B cell (primary cell): ENCODE measurements around the gene LRBA. TPM values are rescaled to one million over a fixed set of nuclear protein-coding genes. Genes with fewer than 3 reads are reported as not detected.
"Not testable (repeated sequence)": the region's sequence is repeated elsewhere in the genome, so short reads cannot be mapped to it uniquely, and the experiment has no call there.

Experiments used
- ATAC-seq: fragments of 200-7000 bp; cut with Tn5 transposase; one replicate; pipeline ENCODE4 v1.10.0; 2021; ENCODE audit warnings: low read depth, mild to moderate bottlenecking, moderate number of reproducible peaks, moderate library complexity
- CTCF ChIA-PET: fragments of 350-600 bp; sonication (Branson Sonifier 250); formaldehyde crosslinking; loops from one replicate; lab custom pipeline; 2021; ENCODE audit warnings: antibody characterized with exemption, inconsistent platforms; lab: Charles Lee
- POLR2A ChIA-PET: fragments of 350-600 bp; sonication (Branson Sonifier 250); formaldehyde crosslinking; loops from one replicate; lab custom pipeline; 2021; ENCODE audit warnings: antibody characterized with exemption; lab: Charles Lee
- DNase-seq: peaks from one replicate; pipeline ENCODE4 v3.0.0; 2013
- H2AFZ ChIP-seq: 2 replicates; pipeline ENCODE4 v1.6.1; 2012; ENCODE audit warnings: mild to moderate bottlenecking, low read depth, low read length; ENCODE audit not compliant: insufficient read depth, poor library complexity, severe bottlenecking
- H3K27ac ChIP-seq, 2 donors: 1 replicate in 1 of 2; 2 replicates in 1 of 2; pipeline ENCODE4 v1.5.1; 2012 to 2013; ENCODE audit warnings: low read length in 2 of 2, mild to moderate bottlenecking in 2 of 2, moderate library complexity in 1 of 2
- H3K27me3 ChIP-seq, 4 experiments: fragments of 200-600 bp in 1 of 4; sonication (generic) in 1 of 4; replicated peaks in 1 of 4; 1 replicate in 2 of 4; 2 replicates in 2 of 4; pipeline versions ENCODE4 v1.6.1 to v1.7.0; 2013 to 2016; ENCODE audit warnings: low read length in 3 of 4, mild to moderate bottlenecking in 2 of 4, mixed read lengths in 1 of 4, moderate library complexity in 1 of 4; ENCODE audit not compliant: insufficient read depth in 4 of 4, control insufficient read depth in 3 of 4; ENCODE audit errors: control extremely low read depth in 1 of 4
- H3K36me3 ChIP-seq, 2 experiments: replicated peaks in 1 of 2; 1 replicate in 1 of 2; 2 replicates in 1 of 2; pipeline versions ENCODE4 v1.6.1 to v1.7.1; 2013; ENCODE audit warnings: low read length in 1 of 2; ENCODE audit not compliant: insufficient read depth in 2 of 2, control insufficient read depth in 1 of 2; ENCODE audit errors: control extremely low read depth in 1 of 2, extremely low read depth in 1 of 2
- H3K4me1 ChIP-seq, 2 donors: fragments of 200-600 bp in 1 of 2; sonication (generic) in 1 of 2; 1 replicate in 1 of 2; 2 replicates in 1 of 2; pipeline versions ENCODE4 v1.5.1 to v1.6.1; 2013 to 2017; ENCODE audit warnings: low read length in 2 of 2; ENCODE audit not compliant: control insufficient read depth in 2 of 2, insufficient read depth in 2 of 2
- H3K4me2 ChIP-seq: replicated peaks from 2 replicates; pipeline ENCODE3; 2012; ENCODE audit warnings: mild to moderate bottlenecking, low read depth, low read length; ENCODE audit not compliant: poor library complexity, severe bottlenecking
- H3K4me3 ChIP-seq, 5 experiments: fragments of 200-600 bp in 1 of 5; sonication (generic) in 1 of 5; 1 replicate in 3 of 5; 2 replicates in 2 of 5; pipeline versions ENCODE4 v1.5.1 to v1.7.0; 2011 to 2016; ENCODE audit warnings: low read length in 4 of 5, mild to moderate bottlenecking in 4 of 5, low read depth in 2 of 5, control low read depth in 1 of 5, moderate library complexity in 1 of 5; ENCODE audit not compliant: insufficient read depth in 1 of 5; ENCODE audit errors: control extremely low read depth in 1 of 5, extremely low read depth in 1 of 5
- H3K79me2 ChIP-seq: fragments of 200-600 bp; sonication (generic); one replicate; pipeline ENCODE4 v1.6.0; 2016; ENCODE audit warnings: low read length; ENCODE audit not compliant: control insufficient read depth, insufficient read depth
- H3K9ac ChIP-seq: fragments of 200-600 bp; sonication (generic); 2 replicates; pipeline ENCODE4 v1.6.1; 2017; ENCODE audit warnings: mild to moderate bottlenecking, low read length, moderate library complexity
- H3K9me3 ChIP-seq, 3 donors: one replicate each; pipeline versions ENCODE4 v1.6.1 to v1.7.1; 2013; ENCODE audit warnings: low read length in 2 of 3; ENCODE audit not compliant: control insufficient read depth in 2 of 3, insufficient read depth in 1 of 3; ENCODE audit errors: control extremely low read depth in 1 of 3
- H4K20me1 ChIP-seq: 2 replicates; pipeline ENCODE4 v1.6.0; 2012; ENCODE audit warnings: mild to moderate bottlenecking, low read length; ENCODE audit not compliant: insufficient read depth, control insufficient read depth, poor library complexity, severe bottlenecking
- H3K27ac Mint-ChIP-seq: one replicate; pipeline ENCODE4 v1.8.0; 2021; ENCODE audit warnings: mixed read lengths
- H3K27me3 Mint-ChIP-seq: one replicate; pipeline ENCODE4 v1.8.0; 2021; ENCODE audit warnings: mixed read lengths
- H3K4me1 Mint-ChIP-seq: one replicate; pipeline ENCODE4 v1.8.0; 2021; ENCODE audit warnings: mixed read lengths
- H3K4me3 Mint-ChIP-seq: one replicate; pipeline ENCODE4 v1.8.0; 2021; ENCODE audit warnings: mixed read lengths
- H3K9me3 Mint-ChIP-seq: one replicate; pipeline ENCODE4 v1.8.0; 2022; ENCODE audit warnings: mixed read lengths; ENCODE audit not compliant: insufficient read depth
- CTCF ChIP-seq: fragments of 200-600 bp; IDR thresholded peaks from one replicate; pipeline ENCODE4 v1.8.0; 2022; ENCODE audit warnings: antibody characterized with exemption, mild to moderate bottlenecking
- EZH2 ChIP-seq: IDR thresholded peaks from 2 replicates; pipeline ENCODE4 v1.6.1; 2012; ENCODE audit warnings: borderline replicate concordance, low read depth, mild to moderate bottlenecking, moderate library complexity, low read length; ENCODE audit not compliant: insufficient read depth, poor library complexity, severe bottlenecking
- WGBS: methylation state at CpG from one replicate; pipeline ENCODE4 v1.1.5; 2013; ENCODE audit warnings: missing lambda C conversion rate; ENCODE audit not compliant: insufficient coverage; 5-methylcytosine and 5-hydroxymethylcytosine counted together
- intact Hi-C: fragments of 100-400 bp; cut with micrococcal nuclease; formaldehyde crosslinking; loops from one replicate; pipeline ENCODE4 v1.10.0; 2022
- polyA plus RNA-seq: library from polyadenylated mRNA; depleted of rRNA; stranded (reverse); fragments of >200 nt; gene quantifications from 2 replicates; pipeline ENCODE4 v1.2.3, GENCODE V29; 2012
- total RNA-seq, 2 donors: library from RNA; stranded (reverse); fragments of 120-200 nt in 1 of 2; gene quantifications; 1 replicate in 1 of 2; 2 replicates in 1 of 2; pipeline versions ENCODE4 v1.2.3 to v1.2.4, GENCODE V29; 2013 to 2022

LRBA gene
- total and polyA plus RNA-seq, 2 donors (not counting 1 experiment from before 2014, with no cell fraction given), result 17.5 to 86.7 TPM

- WGBS, result 94% methylated on average over 2 of the region's 6 CpGs
- H3K4me3 Mint-ChIP-seq, result no peak overlapping the region
- H3K9ac ChIP-seq, result no peak overlapping the region
Measured at GRCh38 chr4:150510176-150510865, 504.8 kb downstream of the LRBA start.

GRCh38 chr4:150507656-150508055 is 507.4 kb downstream of the LRBA start:
- H3K36me3 ChIP-seq, H3K27ac ChIP-seq, H3K9me3 Mint-ChIP-seq, H3K4me2 ChIP-seq, DNase-seq, POLR2A ChIA-PET, H3K27me3 ChIP-seq, CTCF ChIA-PET, ATAC-seq, H3K4me3 Mint-ChIP-seq, H3K4me3 ChIP-seq, H3K79me2 ChIP-seq, H4K20me1 ChIP-seq, H2AFZ ChIP-seq, H3K27ac Mint-ChIP-seq, intact Hi-C loops, H3K4me1 Mint-ChIP-seq, H3K9me3 ChIP-seq, H3K9ac ChIP-seq, H3K4me1 ChIP-seq, H3K27me3 Mint-ChIP-seq: not testable (repeated sequence)
- no CpG with 5 or more reads among the region's 3 CpGs for WGBS

More at GRCh38 chr4:150510176-150510865, 504.8 kb downstream of the LRBA start:
- Histone ChIP-seq H2AFZ (no peak overlapping the region), H3K4me2 (no peak overlapping the region), H3K9me3 (peaks cover 0 to 3% (median 3%) of the 10 kb centered on the region in 3 donors), H3K79me2 (no peaks in the 10 kb centered on the region), H3K4me1 (no peaks in the 10 kb centered on the region), H3K36me3 (no peaks in the 10 kb centered on the region), H3K27ac (no peak overlapping the region), H3K4me3 (no peak overlapping the region), H4K20me1 (no peaks in the 10 kb centered on the region), H3K27me3 (no peaks in the 10 kb centered on the region)
- Mint-ChIP-seq H3K27me3 (no peaks in the 10 kb centered on the region), H3K9me3 (no peaks in the 10 kb centered on the region), H3K4me1 (no peaks in the 10 kb centered on the region), H3K27ac (no peak overlapping the region)
- CTCF ChIA-PET, result no interaction called here
- intact Hi-C loops, result no loop called here
- no peak for TF ChIP-seq EZH2
- TF ChIP-seq CTCF, result no peak
- ATAC-seq (no peak), DNase-seq (no peak)
- POLR2A ChIA-PET, result no interaction called here
